Measurements from ENCODE around the gene ACSL4. TPM values are rescaled to one million over a fixed set of nuclear protein-coding genes. Genes with fewer than 3 reads are reported as not detected.
A peak's percentile ranks its signal among the peaks of the same experiment; 100 is the strongest.
"Not testable (repeated sequence)": the region's sequence is repeated elsewhere in the genome, so short reads cannot be mapped to it uniquely, and the experiment has no call there.

Gene ACSL4
- total RNA-seq, 2 experiments from 2014 or later, result 44.0 to 64.5 TPM

- Mint-ChIP-seq H3K27ac (no peak overlapping the region), H3K36me3 (ENCODE audit: low read depth) (no peaks in the 10 kb centered on the region), H3K4me3 (no peak overlapping the region), H3K9me3 (ENCODE audit: low read depth) (peaks cover 4% of the 10 kb centered on the region), H3K4me1 (no peaks in the 10 kb centered on the region), H3K27me3 (no peaks in the 10 kb centered on the region)
- CTCF ChIA-PET, result interaction anchor here (0.6 kb wide), 1 partner anchor 39 kb away, joined by 4 read pairs; no protein-coding TSS in a partner anchor
- intact Hi-C loops (cut with DNase I, micrococcal nuclease), result no loop called here
- POLR2A ChIA-PET, result no interaction called here
- DNase-seq (no peak), ATAC-seq (no peak)
These were observed 18.6 kb upstream of the ACSL4 start for GRCh38 chrX:109751698-109752097.

GRCh38 chrX:109749207-109749606 lies 16.1 kb upstream of the ACSL4 start:
- ATAC-seq (no peak), DNase-seq (no peak)
- H3K27me3 Mint-ChIP-seq, result no peaks in the 10 kb centered on the region
- intact Hi-C loops (cut with DNase I, micrococcal nuclease), result no loop called here
- H3K27ac Mint-ChIP-seq, result no peak overlapping the region
- no peaks in the 10 kb centered on the region for H3K9me3 Mint-ChIP-seq (ENCODE audit: low read depth)
- ChIA-PET CTCF (no interaction called here), POLR2A (no interaction called here)
- H3K4me3 Mint-ChIP-seq, result no peak overlapping the region
- no peaks in the 10 kb centered on the region for H3K4me1 Mint-ChIP-seq
- H3K36me3 Mint-ChIP-seq (ENCODE audit: low read depth), result no peaks in the 10 kb centered on the region

DNA sequence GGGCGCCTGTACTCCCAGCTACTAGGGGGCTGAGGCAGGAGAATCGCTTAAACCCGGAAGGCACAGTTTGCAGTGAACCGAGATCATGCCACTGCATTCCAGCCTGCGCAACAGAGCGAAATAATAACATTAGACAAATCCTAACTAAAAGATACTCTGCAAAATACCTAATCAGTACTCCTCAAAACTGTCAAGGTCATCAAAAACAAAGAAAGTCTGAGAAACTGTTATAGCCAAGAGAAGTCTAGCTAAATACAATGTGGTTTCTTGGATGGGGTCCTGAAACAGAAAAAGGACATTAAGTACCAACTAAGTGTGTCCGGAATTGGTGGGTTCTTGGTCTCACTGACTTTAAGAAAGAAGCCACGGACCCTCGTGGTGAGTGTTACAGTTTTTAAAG lies 14.6 kb upstream of the ACSL4 start:
- DNase-seq, result no peak
- H3K27me3 Mint-ChIP-seq, result no peaks in the 10 kb centered on the region
- intact Hi-C loops (cut with DNase I, micrococcal nuclease), result no loop called here
- no peak overlapping the region for H3K27ac Mint-ChIP-seq
- no peaks in the 10 kb centered on the region for H3K9me3 Mint-ChIP-seq (ENCODE audit: low read depth)
- no peak for ATAC-seq
- H3K4me1 Mint-ChIP-seq, result no peaks in the 10 kb centered on the region
- POLR2A ChIA-PET, result no interaction called here
- H3K36me3 Mint-ChIP-seq (ENCODE audit: low read depth), result no peaks in the 10 kb centered on the region
- CTCF ChIA-PET, result no interaction called here
- no peak overlapping the region for H3K4me3 Mint-ChIP-seq

DNA sequence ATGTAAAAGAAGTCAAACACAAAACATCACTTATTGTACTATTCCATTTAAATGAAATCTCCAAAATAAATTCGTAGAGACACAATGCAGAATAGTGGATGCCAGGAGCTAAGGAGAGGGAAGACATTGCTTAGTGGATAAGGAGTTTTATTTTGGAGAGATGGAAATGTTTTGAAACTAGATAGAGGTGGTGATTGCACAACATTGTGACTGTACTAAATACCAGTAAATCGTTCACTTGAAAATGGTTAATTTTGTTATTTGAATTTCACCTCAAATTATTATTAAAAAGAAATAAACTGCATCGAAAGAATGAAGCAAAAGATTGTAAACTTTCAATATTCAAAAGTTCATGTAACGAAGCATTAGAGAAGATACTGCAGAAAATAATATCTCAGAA lies 9.7 kb upstream of the ACSL4 start:
- ChIA-PET POLR2A (no interaction called here), CTCF (interaction anchor here (0.9 kb wide), 1 partner anchor 114 kb away, joined by 3 read pairs; no protein-coding TSS in a partner anchor)
- no peak for DNase-seq
- H3K4me1 Mint-ChIP-seq, result no peaks in the 10 kb centered on the region
- H3K36me3 Mint-ChIP-seq (ENCODE audit: low read depth), result no peaks in the 10 kb centered on the region
- H3K4me3 Mint-ChIP-seq, result no peak overlapping the region
- intact Hi-C loops (cut with DNase I, micrococcal nuclease), result no loop called here
- H3K9me3 Mint-ChIP-seq (ENCODE audit: low read depth), result no peaks in the 10 kb centered on the region
- no peaks in the 10 kb centered on the region for H3K27me3 Mint-ChIP-seq
- ATAC-seq, result no peak
- H3K27ac Mint-ChIP-seq, result no peak overlapping the region

DNA sequence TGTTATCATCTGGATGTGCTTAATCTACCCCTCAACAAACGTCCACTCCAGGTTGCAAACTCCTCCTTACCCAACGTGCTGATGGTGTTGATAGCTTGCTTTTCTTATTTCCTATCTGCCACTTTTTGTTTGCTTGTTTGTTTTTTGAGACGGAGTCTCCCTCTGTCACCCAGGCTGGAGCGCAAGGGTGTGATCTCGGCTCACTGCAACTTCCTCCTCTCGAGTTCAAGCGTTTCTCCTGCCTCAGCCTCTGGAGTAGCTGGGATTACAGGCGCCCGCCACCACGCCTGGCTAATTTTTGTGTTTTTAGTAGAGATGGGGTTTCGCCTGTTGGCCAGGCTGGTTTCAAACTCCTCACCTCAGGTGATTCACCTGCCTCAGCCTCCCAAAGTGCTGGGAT lies 7.8 kb upstream of the ACSL4 start:
- intact Hi-C loops (cut with DNase I, micrococcal nuclease); DNase-seq; POLR2A ChIA-PET; H3K4me3 Mint-ChIP-seq; CTCF ChIA-PET; H3K27me3 Mint-ChIP-seq; H3K36me3 Mint-ChIP-seq (ENCODE audit: low read depth); H3K27ac Mint-ChIP-seq; H3K4me1 Mint-ChIP-seq; ATAC-seq; H3K9me3 Mint-ChIP-seq (ENCODE audit: low read depth): not testable (repeated sequence)

GRCh38 chrX:109740433-109740809 lies 7.4 kb upstream of the ACSL4 start:
- no peaks in the 10 kb centered on the region for H3K9me3 Mint-ChIP-seq (ENCODE audit: low read depth)
- ChIA-PET CTCF (no interaction called here), POLR2A (no interaction called here)
- H3K36me3 Mint-ChIP-seq (ENCODE audit: low read depth), result no peaks in the 10 kb centered on the region
- intact Hi-C loops (cut with DNase I, micrococcal nuclease), result no loop called here
- peaks cover under 1% of the 10 kb centered on the region for H3K4me1 Mint-ChIP-seq
- no peak overlapping the region for H3K27ac Mint-ChIP-seq
- ATAC-seq (no peak), DNase-seq (no peak)
- H3K4me3 Mint-ChIP-seq, result no peak overlapping the region
- H3K27me3 Mint-ChIP-seq, result no peaks in the 10 kb centered on the region

- intact Hi-C loops (cut with DNase I, micrococcal nuclease), result no loop called here
- CTCF ChIA-PET, result interaction anchor here (1.3 kb wide), 1 partner anchor 117 kb away, joined by 8 read pairs; no protein-coding TSS in a partner anchor
- H3K27me3 Mint-ChIP-seq, result no peaks in the 10 kb centered on the region
- no peaks in the 10 kb centered on the region for H3K36me3 Mint-ChIP-seq (ENCODE audit: low read depth)
- no peak for DNase-seq
- peaks cover 5% of the 10 kb centered on the region for H3K4me1 Mint-ChIP-seq
- H3K4me3 Mint-ChIP-seq, result no peak overlapping the region
- ATAC-seq, result no peak
- POLR2A ChIA-PET, result no interaction called here
- no peak overlapping the region for H3K27ac Mint-ChIP-seq
- no peaks in the 10 kb centered on the region for H3K9me3 Mint-ChIP-seq (ENCODE audit: low read depth)
These were observed 6.8 kb upstream of the ACSL4 start for GRCh38 chrX:109739625-109740432.

DNA sequence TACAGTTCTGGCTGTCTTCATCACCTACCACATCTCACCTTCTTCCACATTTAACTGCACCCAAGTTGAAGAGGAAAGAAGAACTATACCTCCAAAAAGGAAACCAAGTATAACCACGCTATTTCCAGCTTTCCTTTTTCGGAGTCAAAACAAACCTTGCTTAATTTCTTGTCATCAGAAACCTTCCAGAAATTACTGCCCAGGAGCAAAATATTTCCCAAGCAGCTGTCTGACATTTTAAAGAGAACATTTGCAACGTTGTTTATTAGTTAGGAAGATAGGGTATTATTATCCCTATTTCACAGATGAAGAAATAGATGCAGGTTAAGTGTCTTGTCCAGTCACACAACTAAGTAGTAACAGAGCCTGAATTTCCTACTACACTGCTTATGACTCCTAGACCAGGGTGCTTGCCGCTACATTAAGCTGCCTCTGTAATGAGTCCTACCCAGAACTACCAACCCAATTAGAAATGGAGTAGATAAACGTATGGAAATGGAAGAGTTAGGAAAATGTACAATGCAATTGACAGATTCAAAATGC lies 2.2 kb upstream of the ACSL4 start:
- intact Hi-C loops (cut with DNase I, micrococcal nuclease), result no loop called here
- Mint-ChIP-seq H3K36me3 (ENCODE audit: low read depth) (peaks cover 7% of the 10 kb centered on the region), H3K4me3 (no peak overlapping the region), H3K9me3 (ENCODE audit: low read depth) (no peaks in the 10 kb centered on the region), H3K27ac (no peak overlapping the region), H3K27me3 (no peaks in the 10 kb centered on the region), H3K4me1 (peaks cover 11% of the 10 kb centered on the region)
- ChIA-PET POLR2A (no interaction called here), CTCF (interaction anchor here (1.6 kb wide), 1 partner anchor 122 kb away, joined by 6 read pairs; no protein-coding TSS in a partner anchor)
- DNase-seq (no peak), ATAC-seq (no peak)

GRCh38 chrX:109733613-109734083 lies 591 bp upstream of the ACSL4 start:
- ChIA-PET POLR2A (no interaction called here), CTCF (no interaction called here)
- ATAC-seq, result no peak
- Mint-ChIP-seq H3K27me3 (no peaks in the 10 kb centered on the region), H3K27ac (peak overlapping the region; percentile 84), H3K4me3 (peak overlapping the region; percentile 82), H3K9me3 (ENCODE audit: low read depth) (no peaks in the 10 kb centered on the region), H3K36me3 (ENCODE audit: low read depth) (peaks cover 16% of the 10 kb centered on the region), H3K4me1 (peaks cover 21% of the 10 kb centered on the region)
- intact Hi-C loops (cut with DNase I, micrococcal nuclease), result loop anchor here (1.0 to 5.0 kb wide), 8 partner anchors 24 to 269 kb away; partner anchors contain the start of gene NXT2 (in 1 of the 2)
- DNase-seq, result no peak

GRCh38 chrX:109732017-109732801 lies 848 bp downstream of the ACSL4 start:
- Mint-ChIP-seq H3K4me1 (peaks cover 30% of the 10 kb centered on the region), H3K27ac (peak overlapping the region; percentile 99), H3K4me3 (peak overlapping the region; percentile 82), H3K27me3 (no peaks in the 10 kb centered on the region), H3K9me3 (ENCODE audit: low read depth) (no peaks in the 10 kb centered on the region), H3K36me3 (ENCODE audit: low read depth) (peaks cover 16% of the 10 kb centered on the region)
- intact Hi-C loops (cut with DNase I, micrococcal nuclease), result loop anchor here (1.0 to 5.0 kb wide), 6 partner anchors 23 to 586 kb away; partner anchors contain the start of genes AMMECR1 (in 1 of the 2) and NXT2 (in 1 of the 2)
- ATAC-seq, result peak; percentile 65
- ChIA-PET CTCF (interaction anchor here (0.6 to 1.0 kb wide), 3 partner anchors 19 to 429 kb away, joined by 3 to 4 read pairs (median 3); no protein-coding TSS in a partner anchor), POLR2A (interaction anchor here (0.8 kb wide), 3 partner anchors 47 to 111 kb away, joined by 4 to 5 read pairs (median 4); no protein-coding TSS in a partner anchor)
- peak; percentile 33 for DNase-seq

DNA sequence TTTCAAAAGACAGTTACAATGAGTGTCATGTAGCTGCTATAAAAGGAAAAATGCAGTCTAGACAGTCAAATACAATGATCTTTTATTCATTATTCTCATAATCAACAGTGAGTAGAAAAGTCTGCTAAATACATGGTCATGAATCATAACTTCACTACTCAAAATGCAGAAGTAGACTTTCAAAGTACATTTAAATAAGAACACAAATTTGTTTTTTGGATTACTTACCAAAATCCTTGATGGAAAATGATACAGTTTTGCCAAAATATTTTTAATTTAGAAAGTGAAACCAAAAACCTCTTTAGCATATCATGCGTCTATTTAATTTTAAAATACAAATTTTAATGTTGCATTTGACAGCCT lies 4.9 kb downstream of the ACSL4 start:
- H3K9me3 Mint-ChIP-seq (ENCODE audit: low read depth), result no peaks in the 10 kb centered on the region
- intact Hi-C loops (cut with DNase I, micrococcal nuclease), result no loop called here
- POLR2A ChIA-PET, result no interaction called here
- peaks cover 20% of the 10 kb centered on the region for H3K36me3 Mint-ChIP-seq (ENCODE audit: low read depth)
- H3K27me3 Mint-ChIP-seq, result no peaks in the 10 kb centered on the region
- DNase-seq, result no peak
- peak overlapping the region; percentile 39 for H3K4me3 Mint-ChIP-seq
- CTCF ChIA-PET, result interaction anchor here (1.5 kb wide), 1 partner anchor 9 kb away, joined by 3 read pairs; no protein-coding TSS in a partner anchor
- no peak for ATAC-seq
- H3K27ac Mint-ChIP-seq, result peak overlapping the region; percentile 63
- peaks cover 24% of the 10 kb centered on the region for H3K4me1 Mint-ChIP-seq

Data from activated CD4-positive, alpha-beta T cell treated with anti-CD3 and anti-CD28 coated beads for 36 hours (primary cell).